ENCODE results near the gene CALD1.

The CALD1 gene

DNA sequence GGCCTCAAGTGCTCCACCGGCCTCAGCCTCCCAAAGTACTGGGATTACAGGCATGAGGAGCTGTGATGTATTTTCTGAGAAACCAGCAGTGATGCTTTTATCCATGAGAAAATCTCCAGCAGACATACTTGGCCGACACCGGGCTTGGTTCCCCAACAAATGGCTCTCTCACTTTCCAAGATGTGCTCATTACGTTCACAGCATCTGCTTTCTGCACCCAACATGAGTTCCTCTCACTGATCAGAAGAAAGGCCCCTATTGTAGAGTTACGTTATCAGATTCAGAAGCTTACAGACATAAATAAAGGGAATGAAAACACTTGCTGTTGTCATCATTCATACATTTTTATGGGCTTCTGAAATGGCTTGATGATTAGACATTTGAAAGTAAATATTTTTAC is 95.0 kb downstream of the CALD1 start (continued):
- TF ChIP-seq, protein P1, sequence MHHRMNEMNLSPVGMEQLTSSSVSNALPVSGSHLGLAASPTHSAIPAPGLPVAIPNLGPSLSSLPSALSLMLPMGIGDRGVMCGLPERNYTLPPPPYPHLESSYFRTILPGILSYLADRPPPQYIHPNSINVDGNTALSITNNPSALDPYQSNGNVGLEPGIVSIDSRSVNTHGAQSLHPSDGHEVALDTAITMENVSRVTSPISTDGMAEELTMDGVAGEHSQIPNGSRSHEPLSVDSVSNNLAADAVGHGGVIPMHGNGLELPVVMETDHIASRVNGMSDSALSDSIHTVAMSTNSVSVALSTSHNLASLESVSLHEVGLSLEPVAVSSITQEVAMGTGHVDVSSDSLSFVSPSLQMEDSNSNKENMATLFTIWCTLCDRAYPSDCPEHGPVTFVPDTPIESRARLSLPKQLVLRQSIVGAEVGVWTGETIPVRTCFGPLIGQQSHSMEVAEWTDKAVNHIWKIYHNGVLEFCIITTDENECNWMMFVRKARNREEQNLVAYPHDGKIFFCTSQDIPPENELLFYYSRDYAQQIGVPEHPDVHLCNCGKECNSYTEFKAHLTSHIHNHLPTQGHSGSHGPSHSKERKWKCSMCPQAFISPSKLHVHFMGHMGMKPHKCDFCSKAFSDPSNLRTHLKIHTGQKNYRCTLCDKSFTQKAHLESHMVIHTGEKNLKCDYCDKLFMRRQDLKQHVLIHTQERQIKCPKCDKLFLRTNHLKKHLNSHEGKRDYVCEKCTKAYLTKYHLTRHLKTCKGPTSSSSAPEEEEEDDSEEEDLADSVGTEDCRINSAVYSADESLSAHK (tag by site-specific recombination; IDR thresholded peaks at IDR 0.05): no peak
- TF ChIP-seq YY1 (tag by site-specific recombination; IDR thresholded peaks at IDR 0.05) (no peak), ZNF335 (tag by site-specific recombination; conservative IDR thresholded peaks at IDR 0.05) (no peak)

DNA sequence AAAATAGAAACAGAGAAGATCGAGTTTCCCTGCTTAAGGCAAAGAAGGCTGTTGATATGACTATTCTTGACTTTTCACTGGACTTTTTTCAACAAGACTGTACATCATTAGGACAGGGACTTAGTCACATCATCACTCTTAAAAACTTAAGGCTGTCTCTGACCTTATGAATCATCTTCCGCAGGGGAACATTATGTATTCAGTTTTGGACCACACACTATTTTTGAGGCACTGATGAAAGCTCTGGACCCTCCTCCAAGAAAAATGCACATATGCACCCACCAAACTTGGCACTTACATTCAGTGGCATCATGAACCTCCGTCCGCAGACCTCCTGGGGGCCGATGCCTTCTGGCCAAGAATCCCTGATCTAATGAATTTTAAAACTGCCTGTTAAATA is 96.4 kb downstream of the CALD1 start:
- POLR2A ChIA-PET: no interaction called here
- CTCF ChIA-PET: no interaction called here
- no peaks in the 10 kb centered on the region for H3K36me3 ChIP-seq (ENCODE audit: control insufficient read depth in 2 of 2, insufficient read depth in 1 of 2, low read length in 2 of 2)
- H3K9me3 ChIP-seq (ENCODE audit: control insufficient read depth, insufficient read depth, low read depth, low read length): no peaks in the 10 kb centered on the region
- no peak for TF ChIP-seq ZBTB17 (tag by site-specific recombination; IDR thresholded peaks at IDR 0.05)
- TF ChIP-seq ZNF223 (tag by site-specific recombination; IDR thresholded peaks at IDR 0.05): no peak
- no peak for TF ChIP-seq ZNF585B (tag by site-specific recombination; IDR thresholded peaks at IDR 0.05)
- TF ChIP-seq, protein P2, sequence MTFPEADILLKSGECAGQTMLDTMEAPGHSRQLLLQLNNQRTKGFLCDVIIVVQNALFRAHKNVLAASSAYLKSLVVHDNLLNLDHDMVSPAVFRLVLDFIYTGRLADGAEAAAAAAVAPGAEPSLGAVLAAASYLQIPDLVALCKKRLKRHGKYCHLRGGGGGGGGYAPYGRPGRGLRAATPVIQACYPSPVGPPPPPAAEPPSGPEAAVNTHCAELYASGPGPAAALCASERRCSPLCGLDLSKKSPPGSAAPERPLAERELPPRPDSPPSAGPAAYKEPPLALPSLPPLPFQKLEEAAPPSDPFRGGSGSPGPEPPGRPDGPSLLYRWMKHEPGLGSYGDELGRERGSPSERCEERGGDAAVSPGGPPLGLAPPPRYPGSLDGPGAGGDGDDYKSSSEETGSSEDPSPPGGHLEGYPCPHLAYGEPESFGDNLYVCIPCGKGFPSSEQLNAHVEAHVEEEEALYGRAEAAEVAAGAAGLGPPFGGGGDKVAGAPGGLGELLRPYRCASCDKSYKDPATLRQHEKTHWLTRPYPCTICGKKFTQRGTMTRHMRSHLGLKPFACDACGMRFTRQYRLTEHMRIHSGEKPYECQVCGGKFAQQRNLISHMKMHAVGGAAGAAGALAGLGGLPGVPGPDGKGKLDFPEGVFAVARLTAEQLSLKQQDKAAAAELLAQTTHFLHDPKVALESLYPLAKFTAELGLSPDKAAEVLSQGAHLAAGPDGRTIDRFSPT (tag by site-specific recombination; IDR thresholded peaks at IDR 0.05): no peak
- TF ChIP-seq ZFP37 (tag by site-specific recombination; IDR thresholded peaks at IDR 0.05): no peak
- no peak for TF ChIP-seq ZNF354C (tag by site-specific recombination; IDR thresholded peaks at IDR 0.05; ENCODE audit: borderline replicate concordance, low read depth)
- TF ChIP-seq, protein P3, sequence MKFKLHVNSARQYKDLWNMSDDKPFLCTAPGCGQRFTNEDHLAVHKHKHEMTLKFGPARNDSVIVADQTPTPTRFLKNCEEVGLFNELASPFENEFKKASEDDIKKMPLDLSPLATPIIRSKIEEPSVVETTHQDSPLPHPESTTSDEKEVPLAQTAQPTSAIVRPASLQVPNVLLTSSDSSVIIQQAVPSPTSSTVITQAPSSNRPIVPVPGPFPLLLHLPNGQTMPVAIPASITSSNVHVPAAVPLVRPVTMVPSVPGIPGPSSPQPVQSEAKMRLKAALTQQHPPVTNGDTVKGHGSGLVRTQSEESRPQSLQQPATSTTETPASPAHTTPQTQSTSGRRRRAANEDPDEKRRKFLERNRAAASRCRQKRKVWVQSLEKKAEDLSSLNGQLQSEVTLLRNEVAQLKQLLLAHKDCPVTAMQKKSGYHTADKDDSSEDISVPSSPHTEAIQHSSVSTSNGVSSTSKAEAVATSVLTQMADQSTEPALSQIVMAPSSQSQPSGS (tag by site-specific recombination; IDR thresholded peaks at IDR 0.05; ENCODE audit: low read depth): no peak
- no peak for TF ChIP-seq ZNF48 (tag by site-specific recombination; IDR thresholded peaks at IDR 0.05)
- no peak for TF ChIP-seq ZNF558 (tag by site-specific recombination; IDR thresholded peaks at IDR 0.05)
- TF ChIP-seq, protein P4, sequence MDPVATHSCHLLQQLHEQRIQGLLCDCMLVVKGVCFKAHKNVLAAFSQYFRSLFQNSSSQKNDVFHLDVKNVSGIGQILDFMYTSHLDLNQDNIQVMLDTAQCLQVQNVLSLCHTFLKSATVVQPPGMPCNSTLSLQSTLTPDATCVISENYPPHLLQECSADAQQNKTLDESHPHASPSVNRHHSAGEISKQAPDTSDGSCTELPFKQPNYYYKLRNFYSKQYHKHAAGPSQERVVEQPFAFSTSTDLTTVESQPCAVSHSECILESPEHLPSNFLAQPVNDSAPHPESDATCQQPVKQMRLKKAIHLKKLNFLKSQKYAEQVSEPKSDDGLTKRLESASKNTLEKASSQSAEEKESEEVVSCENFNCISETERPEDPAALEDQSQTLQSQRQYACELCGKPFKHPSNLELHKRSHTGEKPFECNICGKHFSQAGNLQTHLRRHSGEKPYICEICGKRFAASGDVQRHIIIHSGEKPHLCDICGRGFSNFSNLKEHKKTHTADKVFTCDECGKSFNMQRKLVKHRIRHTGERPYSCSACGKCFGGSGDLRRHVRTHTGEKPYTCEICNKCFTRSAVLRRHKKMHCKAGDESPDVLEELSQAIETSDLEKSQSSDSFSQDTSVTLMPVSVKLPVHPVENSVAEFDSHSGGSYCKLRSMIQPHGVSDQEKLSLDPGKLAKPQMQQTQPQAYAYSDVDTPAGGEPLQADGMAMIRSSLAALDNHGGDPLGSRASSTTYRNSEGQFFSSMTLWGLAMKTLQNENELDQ (tag by site-specific recombination; IDR thresholded peaks at IDR 0.05; ENCODE audit: low read depth): no peak
- H3K27ac ChIP-seq (ENCODE audit: extremely low read depth, low read depth, low read length): no peak overlapping the region
- H3K4me3 ChIP-seq (ENCODE audit: low read depth, low read length): no peak overlapping the region
- no peaks in the 10 kb centered on the region for H3K4me1 ChIP-seq (ENCODE audit: control insufficient read depth, insufficient read depth, low read length)

DNA sequence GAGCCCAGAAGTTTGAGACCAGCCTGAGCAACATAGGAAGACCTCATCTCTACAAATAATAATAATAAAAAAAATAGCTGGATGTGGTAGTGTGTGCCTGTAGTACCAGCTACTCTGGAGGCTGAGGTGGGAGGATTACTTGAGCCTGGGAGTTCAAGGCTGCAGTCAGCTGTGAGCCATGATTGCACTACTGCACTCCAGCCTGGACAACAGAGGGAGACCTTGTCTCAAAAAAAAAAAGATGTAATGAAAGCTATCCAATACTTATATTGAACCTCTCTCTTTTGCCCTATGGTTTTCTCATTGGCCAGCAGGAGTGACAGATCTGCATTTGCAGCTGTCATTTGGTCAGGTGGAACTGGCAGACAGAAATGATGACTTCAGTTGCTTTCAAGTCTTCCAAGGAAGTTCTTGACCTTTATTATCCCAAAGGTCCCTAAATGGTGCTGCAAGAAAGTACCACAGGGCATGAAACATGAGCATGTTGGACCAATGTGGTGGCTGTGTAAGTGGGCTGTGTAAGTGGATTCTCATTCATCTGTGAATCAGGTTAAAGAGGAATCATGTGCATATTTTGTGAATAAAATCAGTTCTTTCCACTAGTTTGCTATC is 99.4 kb downstream of the CALD1 start:
- ChIA-PET CTCF (interaction anchor here (0.6 to 1.5 kb wide), 5 partner anchors 109 to 254 kb away, joined by 3 to 5 read pairs (median 4); no protein-coding TSS in a partner anchor), POLR2A (no interaction called here)
- no peak overlapping the region for H3K4me3 ChIP-seq (ENCODE audit: low read depth, low read length)
- TF ChIP-seq ZIC2 (tag by site-specific recombination; IDR thresholded peaks at IDR 0.05): no peak
- TF ChIP-seq MZF1 (tag by site-specific recombination; IDR thresholded peaks at IDR 0.05; ENCODE audit: borderline replicate concordance): no peak
- no peak for TF ChIP-seq SCRT1 (tag by site-specific recombination; IDR thresholded peaks at IDR 0.05; ENCODE audit: borderline replicate concordance)
- TF ChIP-seq ZEB2 (tag by site-specific recombination; IDR thresholded peaks at IDR 0.05): no peak
- no peak for TF ChIP-seq ZNF830 (tag by site-specific recombination; IDR thresholded peaks at IDR 0.05; ENCODE audit: low read depth)
- H3K27ac ChIP-seq (ENCODE audit: extremely low read depth, low read depth, low read length): no peak overlapping the region
- H3K9me3 ChIP-seq (ENCODE audit: control insufficient read depth, insufficient read depth, low read depth, low read length): no peaks in the 10 kb centered on the region
- no peaks in the 10 kb centered on the region for H3K4me1 ChIP-seq (ENCODE audit: control insufficient read depth, insufficient read depth, low read length)
- H3K36me3 ChIP-seq (ENCODE audit: control insufficient read depth in 2 of 2, insufficient read depth in 1 of 2, low read length in 2 of 2): no peaks in the 10 kb centered on the region

Data from HEK293 (cell line).